Gastroesophageal sphincter (tissue), 3 donors: Measurements from ENCODE around the gene INSR.

ENCODE experiments used
- EP300 ChIP-seq: sonication (generic); formaldehyde crosslinking; IDR thresholded peaks from one replicate; pipeline ENCODE4 v1.6.1; 2017; ENCODE audit warnings: antibody characterized with exemption, mild to moderate bottlenecking
- POLR2A ChIP-seq, 2 donors: fragments of 450-650 bp; IDR thresholded peaks; one replicate each; pipeline ENCODE4 v1.6.1; 2017; ENCODE audit warnings: antibody characterized with exemption in 2 of 2, mild to moderate bottlenecking in 2 of 2, moderate library complexity in 1 of 2
- POLR2AphosphoS5 ChIP-seq: sonication (generic); formaldehyde crosslinking; IDR thresholded peaks from one replicate; pipeline ENCODE4 v1.6.1; 2017; ENCODE audit warnings: antibody characterized with exemption
- TF ChIP-seq, protein P1 (sequence below), 4 experiments: fragments of 200-600 bp in 2 of 4; fragments of 450-650 bp in 2 of 4; sonication (generic) in 1 of 4; IDR thresholded peaks; one replicate each; pipeline ENCODE4 v1.5.1; 2017 to 2019; ENCODE audit warnings: antibody characterized with exemption in 4 of 4, mild to moderate bottlenecking in 2 of 4, moderate library complexity in 2 of 4

DNA sequence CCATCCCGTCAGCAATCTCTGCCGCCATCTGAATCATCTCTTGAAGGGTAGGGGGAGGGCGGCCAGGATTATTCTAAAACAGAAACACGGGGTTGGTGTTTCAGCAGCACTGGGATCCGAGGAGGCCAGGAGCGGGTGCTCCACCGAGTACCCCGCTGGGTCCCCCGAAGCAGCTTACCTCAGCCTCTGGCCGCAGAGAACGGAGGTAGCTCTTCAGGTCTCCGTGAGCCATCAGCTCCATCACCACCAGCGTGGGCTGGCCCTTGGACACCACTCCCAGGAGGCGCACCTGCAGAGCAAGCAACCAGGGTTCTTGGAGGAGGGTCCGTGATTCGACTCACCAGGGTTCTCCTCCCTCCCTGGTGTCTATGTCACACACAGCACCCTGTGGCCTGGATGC, 171.5 kb downstream of the INSR start:
- TF ChIP-seq, protein P1, sequence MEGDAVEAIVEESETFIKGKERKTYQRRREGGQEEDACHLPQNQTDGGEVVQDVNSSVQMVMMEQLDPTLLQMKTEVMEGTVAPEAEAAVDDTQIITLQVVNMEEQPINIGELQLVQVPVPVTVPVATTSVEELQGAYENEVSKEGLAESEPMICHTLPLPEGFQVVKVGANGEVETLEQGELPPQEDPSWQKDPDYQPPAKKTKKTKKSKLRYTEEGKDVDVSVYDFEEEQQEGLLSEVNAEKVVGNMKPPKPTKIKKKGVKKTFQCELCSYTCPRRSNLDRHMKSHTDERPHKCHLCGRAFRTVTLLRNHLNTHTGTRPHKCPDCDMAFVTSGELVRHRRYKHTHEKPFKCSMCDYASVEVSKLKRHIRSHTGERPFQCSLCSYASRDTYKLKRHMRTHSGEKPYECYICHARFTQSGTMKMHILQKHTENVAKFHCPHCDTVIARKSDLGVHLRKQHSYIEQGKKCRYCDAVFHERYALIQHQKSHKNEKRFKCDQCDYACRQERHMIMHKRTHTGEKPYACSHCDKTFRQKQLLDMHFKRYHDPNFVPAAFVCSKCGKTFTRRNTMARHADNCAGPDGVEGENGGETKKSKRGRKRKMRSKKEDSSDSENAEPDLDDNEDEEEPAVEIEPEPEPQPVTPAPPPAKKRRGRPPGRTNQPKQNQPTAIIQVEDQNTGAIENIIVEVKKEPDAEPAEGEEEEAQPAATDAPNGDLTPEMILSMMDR (IDR thresholded peaks at IDR 0.05): no peak
- TF ChIP-seq EP300: no peak
- TF ChIP-seq POLR2A (IDR thresholded peaks at IDR 0.05): no peak
- TF ChIP-seq POLR2AphosphoS5: no peak
